Heart left ventricle (tissue), 16 donors: Measurements from ENCODE around the gene CHML. TPM values are rescaled to one million over a fixed set of nuclear protein-coding genes. Genes with fewer than 3 reads are reported as not detected.

Source experiments
- ATAC-seq, 4 donors: fragments of 200-7000 bp; cut with Tn5 transposase; one replicate each; pipeline ENCODE4 v1.9.1; 2020 to 2022; ENCODE audit warnings: moderate library complexity in 4 of 4, mild to moderate bottlenecking in 3 of 4, moderate number of reproducible peaks in 1 of 4
- DNase-seq, 5 donors: peaks; one replicate each; pipeline ENCODE4 v3.0.0-alpha.2; 2020
- H3K27ac ChIP-seq, 12 donors: fragments of 200-600 bp; sonication (generic) in 4 of 12; one replicate each; pipeline versions ENCODE4 v1.5.0 to v1.8.0; 2016 to 2022; ENCODE audit warnings: mild to moderate bottlenecking in 2 of 12
- H3K27me3 ChIP-seq, 9 donors: fragments of 200-600 bp; sonication (generic) in 2 of 9; one replicate each; pipeline versions ENCODE4 v1.5.1 to v1.8.0; 2016 to 2022; ENCODE audit warnings: mild to moderate bottlenecking in 3 of 9
- H3K36me3 ChIP-seq, 9 donors: fragments of 200-600 bp; sonication (generic) in 2 of 9; one replicate each; pipeline versions ENCODE4 v1.5.0 to v1.8.0; 2018 to 2022; ENCODE audit warnings: mild to moderate bottlenecking in 2 of 9
- H3K4me1 ChIP-seq, 12 donors: fragments of 200-600 bp; sonication (generic) in 4 of 12; one replicate each; pipeline versions ENCODE4 v1.5.0 to v1.8.0; 2016 to 2022; ENCODE audit warnings: mild to moderate bottlenecking in 3 of 12
- H3K4me3 ChIP-seq, 12 donors: fragments of 200-600 bp; sonication (generic) in 4 of 12; one replicate each; pipeline versions ENCODE4 v1.5.0 to v1.8.0; 2017 to 2022; ENCODE audit warnings: mild to moderate bottlenecking in 9 of 12, moderate library complexity in 4 of 12
- H3K9me3 ChIP-seq, 12 donors: fragments of 200-600 bp; sonication (generic) in 4 of 12; one replicate each; pipeline versions ENCODE4 v1.5.0 to v1.8.0; 2016 to 2022; ENCODE audit warnings: mild to moderate bottlenecking in 1 of 12
- POLR2A ChIP-seq, 2 donors: fragments of 450-650 bp; IDR thresholded peaks; one replicate each; pipeline ENCODE4 v1.6.1; 2017; ENCODE audit warnings: antibody characterized with exemption in 2 of 2, mild to moderate bottlenecking in 2 of 2, moderate library complexity in 2 of 2
- WGBS, 4 donors: extraction: QIAGEN DNeasy Blood & Tissue Kit in 2 of 4; methylation state at CpG; one replicate each; pipeline versions ENCODE4 v1.1.5 to v1.1.7; 2013 to 2018; 5-methylcytosine and 5-hydroxymethylcytosine counted together
- intact Hi-C, 10 donors: fragments of 100-400 bp; cut with DNase I; formaldehyde crosslinking; loops; one replicate each; pipeline versions ENCODE4 v1.11.1 to v1.14.2; 2022
- polyA plus RNA-seq, 2 donors: library from polyadenylated mRNA; stranded (reverse); fragments of 200-250 nt; gene quantifications; one replicate each; pipeline ENCODE4 v1.2.3, GENCODE V29; 2013
- total RNA-seq, 9 donors: library from RNA; depleted of rRNA in 2 of 9; stranded (reverse); fragments of >200 nt in 2 of 9; fragmentation: NEBNext Ultra II Directional in 3 of 9; extraction: Animal tissue kit (Norgen Biotek cat#: 25700) in 3 of 9; gene quantifications; one replicate each; pipeline versions ENCODE4 v1.1.0 to v1.2.4, GENCODE V29; 2016 to 2023
- TF ChIP-seq, protein P1 (sequence below), 12 donors: fragments of 200-600 bp; sonication (generic) in 4 of 12; IDR thresholded peaks; one replicate each; pipeline versions ENCODE4 v1.5.0 to v1.8.0; 2018 to 2022; ENCODE audit warnings: antibody characterized with exemption in 12 of 12, mild to moderate bottlenecking in 5 of 12
- donor health status: ischemic (EF 13 %, LVEDD 7.1; RV severe dilation, severe dysfunction).
- donor health status: healthy with polysubstance abuse.
- donor health status: DM: no; HTN: yes; CAD: no.
- donor health status: DM: no; HTN: no; CAD: no.
- donor health status: ischemic (EF 25% LVEDD 6.9; RV normal size, moderate dysfunction).
- donor health status: ischemic (EF 25% LVEDD 5.7; RV mildly dilated, moderate dysfunction).
- donor health status: healthy.
- donor health status: DM: yes; HTN: yes; CAD: no.
- donor health status: ischemic (EF 35%, LVEDD 5.7; RV mildly dilated, moderate dysfunction).
- donor health status: nonischemic (EF 11% LVEDD 7.7; RV severe dilation, severe dysfunction).
- donor health status: DM: yes; HTN: yes; CAD: no.
- donor health status: PGD.
- donor health status: ischemic (EF 29% LVEDD 5.4; RV normal size, mild dysfunction).
- donor health status: nonischemic (EF 23%, LVEDD 6.1; RV moderate dilation, normal function).

The CHML gene
- total and polyA plus RNA-seq, 11 donors: 1.1 to 9.8 (median 6.6) TPM

- TF ChIP-seq POLR2A (IDR thresholded peaks at IDR 0.05): no peak
- TF ChIP-seq, protein P1, sequence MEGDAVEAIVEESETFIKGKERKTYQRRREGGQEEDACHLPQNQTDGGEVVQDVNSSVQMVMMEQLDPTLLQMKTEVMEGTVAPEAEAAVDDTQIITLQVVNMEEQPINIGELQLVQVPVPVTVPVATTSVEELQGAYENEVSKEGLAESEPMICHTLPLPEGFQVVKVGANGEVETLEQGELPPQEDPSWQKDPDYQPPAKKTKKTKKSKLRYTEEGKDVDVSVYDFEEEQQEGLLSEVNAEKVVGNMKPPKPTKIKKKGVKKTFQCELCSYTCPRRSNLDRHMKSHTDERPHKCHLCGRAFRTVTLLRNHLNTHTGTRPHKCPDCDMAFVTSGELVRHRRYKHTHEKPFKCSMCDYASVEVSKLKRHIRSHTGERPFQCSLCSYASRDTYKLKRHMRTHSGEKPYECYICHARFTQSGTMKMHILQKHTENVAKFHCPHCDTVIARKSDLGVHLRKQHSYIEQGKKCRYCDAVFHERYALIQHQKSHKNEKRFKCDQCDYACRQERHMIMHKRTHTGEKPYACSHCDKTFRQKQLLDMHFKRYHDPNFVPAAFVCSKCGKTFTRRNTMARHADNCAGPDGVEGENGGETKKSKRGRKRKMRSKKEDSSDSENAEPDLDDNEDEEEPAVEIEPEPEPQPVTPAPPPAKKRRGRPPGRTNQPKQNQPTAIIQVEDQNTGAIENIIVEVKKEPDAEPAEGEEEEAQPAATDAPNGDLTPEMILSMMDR (IDR thresholded peaks at IDR 0.05): no peak
- Histone ChIP-seq H3K27ac (no peak overlapping the region), H3K4me3 (no peak overlapping the region), H3K4me1 (peaks cover 0 to 13% (median 4%) of the 10 kb centered on the region in 12 donors), H3K9me3 (no peaks in the 10 kb centered on the region), H3K36me3 (peaks cover 0 to 8% (median 0%) of the 10 kb centered on the region in 9 donors), H3K27me3 (no peaks in the 10 kb centered on the region)
- DNase-seq: no peak
- intact Hi-C loops: loop anchor here in 1 of 10 donors (5.0 kb wide), 1 partner anchor 98 kb away; the partner anchor contains the start of gene KMO
- no peak for ATAC-seq
These were observed 10.2 kb downstream of the CHML start for GRCh38 chr1:241630005-241630404.

DNA sequence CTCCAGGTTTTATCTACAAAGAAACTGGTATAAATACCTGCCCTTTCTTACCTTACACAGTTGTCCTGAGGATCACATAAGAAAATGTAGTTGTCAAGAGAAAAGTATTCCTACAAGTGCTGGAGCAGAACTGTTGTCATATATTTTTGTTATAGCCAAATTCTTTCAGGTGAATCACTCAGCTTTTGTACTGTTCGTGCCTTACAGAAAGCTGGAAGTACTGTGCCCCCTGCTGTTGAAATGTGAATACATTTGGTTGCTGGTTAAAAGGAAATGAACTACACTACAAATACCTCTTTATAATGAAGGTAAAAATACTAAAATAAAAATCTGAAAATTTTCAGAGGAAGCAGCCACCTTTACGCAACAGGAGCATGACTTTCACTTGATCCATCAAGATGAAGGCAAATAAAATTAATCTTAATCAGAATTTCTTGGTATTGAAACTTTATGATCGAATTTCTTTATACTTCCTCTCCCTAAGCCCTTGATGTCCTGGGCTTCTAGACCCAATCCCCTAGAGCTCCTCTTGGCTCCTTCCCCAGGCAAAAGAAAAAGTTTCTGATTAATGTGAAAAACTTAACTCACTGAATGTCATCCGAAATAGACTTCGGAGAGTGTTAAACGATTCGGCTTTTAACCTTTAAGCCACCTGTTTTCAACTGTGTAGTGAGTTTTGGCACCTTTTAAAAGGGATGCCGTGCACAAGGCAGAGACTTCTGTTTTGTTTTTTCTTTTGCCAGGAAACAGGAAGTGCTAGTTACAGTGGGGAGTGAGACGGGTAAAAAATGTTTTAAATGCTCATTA is 12.5 kb downstream of the CHML start:
- peaks cover 0 to 13% (median 4%) of the 10 kb centered on the region in 12 donors for H3K4me1 ChIP-seq
- ATAC-seq (no peak), DNase-seq (no peak)
- no peaks in the 10 kb centered on the region for H3K9me3 ChIP-seq
- H3K36me3 ChIP-seq: no peaks in the 10 kb centered on the region
- no peak for TF ChIP-seq POLR2A (IDR thresholded peaks at IDR 0.05)
- TF ChIP-seq, protein P1 (IDR thresholded peaks at IDR 0.05): peak; percentile 28 to 61 (median 45)
- peak overlapping the region in 1 of 12 donors; percentile 21 for H3K27ac ChIP-seq
- no peak overlapping the region for H3K4me3 ChIP-seq
- intact Hi-C loops: loop anchor here in 6 of 10 donors (2.0 to 10.0 kb wide), 3 partner anchors 93 to 95 kb away; partner anchors contain the start of gene KMO (in 6 of the 6)
- no peaks in the 10 kb centered on the region for H3K27me3 ChIP-seq
- WGBS, 4 donors: 30 to 48% (median 39%) methylated on average over 9 of the region's 9 CpGs

DNA sequence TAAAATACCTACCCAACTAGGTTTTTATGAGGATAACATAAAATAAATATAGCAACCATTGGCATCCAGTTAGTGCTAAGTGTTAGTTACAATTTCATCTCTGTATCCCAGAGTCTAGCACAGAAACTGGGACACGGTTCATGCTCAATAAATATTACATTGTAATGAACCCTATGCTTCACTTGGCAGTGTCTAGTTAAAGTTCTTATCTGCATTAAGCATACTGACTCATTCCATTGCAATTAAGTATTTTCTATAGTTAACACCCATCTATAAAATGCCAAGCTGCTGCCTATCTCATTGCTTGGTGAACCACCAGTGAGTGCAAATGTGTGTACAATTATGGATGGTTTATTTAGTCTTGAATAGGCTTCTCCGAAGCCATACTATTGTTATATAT is 15.2 kb downstream of the CHML start:
- Histone ChIP-seq H3K4me1 (peaks cover 0 to 13% (median 0%) of the 10 kb centered on the region in 12 donors), H3K4me3 (no peak overlapping the region), H3K9me3 (no peaks in the 10 kb centered on the region), H3K36me3 (no peaks in the 10 kb centered on the region), H3K27ac (no peak overlapping the region), H3K27me3 (no peaks in the 10 kb centered on the region)
- DNase-seq (no peak), ATAC-seq (no peak)
- 72 to 84% (median 80%) methylated on average over 2 of the region's 2 CpGs for WGBS, 4 donors
- intact Hi-C loops: loop anchor here in 5 of 10 donors (5.0 to 10.0 kb wide), 2 partner anchors 90 to 93 kb away; partner anchors contain the start of gene KMO (in 5 of the 5)
- no peak for TF ChIP-seq POLR2A (IDR thresholded peaks at IDR 0.05)
- TF ChIP-seq, protein P1 (IDR thresholded peaks at IDR 0.05): no peak

GRCh38 chr1:241622669-241623068 is 17.5 kb downstream of the CHML start:
- 65 to 76% (median 69%) methylated on average over 5 of the region's 5 CpGs for WGBS, 4 donors
- H3K4me3 ChIP-seq: no peak overlapping the region
- no peaks in the 10 kb centered on the region for H3K27me3 ChIP-seq
- ATAC-seq (no peak), DNase-seq (no peak)
- H3K9me3 ChIP-seq: no peaks in the 10 kb centered on the region
- H3K36me3 ChIP-seq: no peaks in the 10 kb centered on the region
- no peak overlapping the region for H3K27ac ChIP-seq
- intact Hi-C loops: loop anchor here in 1 of 10 donors (10.0 kb wide), 1 partner anchor 88 kb away; the partner anchor contains the start of gene KMO
- no peak for TF ChIP-seq POLR2A (IDR thresholded peaks at IDR 0.05)
- TF ChIP-seq, protein P1 (IDR thresholded peaks at IDR 0.05): no peak
- H3K4me1 ChIP-seq: peaks cover 0 to 5% (median 0%) of the 10 kb centered on the region in 12 donors
